ENCODE results near the gene WNT3A. TPM values are rescaled to one million over a fixed set of nuclear protein-coding genes. Genes with fewer than 3 reads are reported as not detected.

Gene WNT3A
- polyA plus RNA-seq, 1 donor from 2014 or later, result not detected

GRCh38 chr1:228041316-228041715 is 34.5 kb downstream of the WNT3A start:
- H3K4me3 Mint-ChIP-seq, result no peak overlapping the region
- peaks cover 0 to 3% (median 2%) of the 10 kb centered on the region in 3 donors for H3K4me1 Mint-ChIP-seq
- no peaks in the 10 kb centered on the region for H3K36me3 Mint-ChIP-seq
- H3K27me3 Mint-ChIP-seq, result peaks cover 17% of the 10 kb centered on the region
- peaks cover 0 to 3% (median 2%) of the 10 kb centered on the region in 3 donors for H3K9me3 Mint-ChIP-seq
- no peak overlapping the region for H3K27ac Mint-ChIP-seq

- Mint-ChIP-seq H3K36me3 (no peaks in the 10 kb centered on the region), H3K27me3 (peaks cover 12% of the 10 kb centered on the region), H3K4me3 (no peak overlapping the region), H3K4me1 (peaks cover 0 to 3% (median 2%) of the 10 kb centered on the region in 3 donors), H3K9me3 (peaks cover 0 to 6% (median 3%) of the 10 kb centered on the region in 3 donors), H3K27ac (no peak overlapping the region)
Observed at GRCh38 chr1:228042508-228042907, 35.7 kb downstream of the WNT3A start.

GRCh38 chr1:228043281-228043848 is 36.6 kb downstream of the WNT3A start:
- H3K27ac Mint-ChIP-seq, result no peak overlapping the region
- no peak overlapping the region for H3K4me3 Mint-ChIP-seq
- H3K9me3 Mint-ChIP-seq, result peaks cover 0 to 6% (median 3%) of the 10 kb centered on the region in 3 donors
- H3K4me1 Mint-ChIP-seq, result no peaks in the 10 kb centered on the region
- H3K27me3 Mint-ChIP-seq, result peaks cover 9% of the 10 kb centered on the region
- no peaks in the 10 kb centered on the region for H3K36me3 Mint-ChIP-seq

GRCh38 chr1:228044961-228045360 is 38.2 kb downstream of the WNT3A start:
- H3K9me3 Mint-ChIP-seq, result peaks cover 0 to 6% (median 3%) of the 10 kb centered on the region in 3 donors
- no peak overlapping the region for H3K4me3 Mint-ChIP-seq
- H3K36me3 Mint-ChIP-seq, result no peaks in the 10 kb centered on the region
- H3K4me1 Mint-ChIP-seq, result no peaks in the 10 kb centered on the region
- H3K27ac Mint-ChIP-seq, result no peak overlapping the region
- peaks cover 12% of the 10 kb centered on the region for H3K27me3 Mint-ChIP-seq

- Mint-ChIP-seq H3K4me1 (no peaks in the 10 kb centered on the region), H3K27me3 (peaks cover 13% of the 10 kb centered on the region), H3K9me3 (peaks cover 0 to 6% (median 3%) of the 10 kb centered on the region in 3 donors), H3K36me3 (no peaks in the 10 kb centered on the region), H3K4me3 (no peak overlapping the region), H3K27ac (no peak overlapping the region)
Observed at GRCh38 chr1:228045405-228045804, 38.6 kb downstream of the WNT3A start.

- no peak overlapping the region for H3K4me3 Mint-ChIP-seq
Observed at GRCh38 chr1:228045871-228046270, 39.1 kb downstream of the WNT3A start.

GRCh38 chr1:228046421-228047182 is 39.8 kb downstream of the WNT3A start:
- Mint-ChIP-seq H3K4me3 (no peak overlapping the region), H3K27ac (no peak overlapping the region)

More at GRCh38 chr1:228045871-228046270, 39.1 kb downstream of the WNT3A start:
- Mint-ChIP-seq H3K9me3 (peaks cover 0 to 6% (median 3%) of the 10 kb centered on the region in 3 donors), H3K36me3 (no peaks in the 10 kb centered on the region), H3K27me3 (peaks cover 13% of the 10 kb centered on the region), H3K27ac (no peak overlapping the region), H3K4me1 (no peaks in the 10 kb centered on the region)

GRCh38 chr1:228047183-228047466 is 40.3 kb downstream of the WNT3A start:
- Mint-ChIP-seq H3K27me3 (peaks cover 19% of the 10 kb centered on the region), H3K4me1 (no peaks in the 10 kb centered on the region), H3K27ac (no peak overlapping the region), H3K36me3 (no peaks in the 10 kb centered on the region), H3K9me3 (peaks cover 0 to 6% (median 3%) of the 10 kb centered on the region in 3 donors), H3K4me3 (no peak overlapping the region)

More at GRCh38 chr1:228046421-228047182, 39.8 kb downstream of the WNT3A start:
- Mint-ChIP-seq H3K36me3 (no peaks in the 10 kb centered on the region), H3K4me1 (no peaks in the 10 kb centered on the region), H3K27me3 (peaks cover 17% of the 10 kb centered on the region), H3K9me3 (peaks cover 0 to 6% (median 3%) of the 10 kb centered on the region in 3 donors)

- peaks cover 0 to 6% (median 3%) of the 10 kb centered on the region in 3 donors for H3K9me3 Mint-ChIP-seq
- H3K27ac Mint-ChIP-seq, result no peak overlapping the region
- no peaks in the 10 kb centered on the region for H3K36me3 Mint-ChIP-seq
- peaks cover 22% of the 10 kb centered on the region for H3K27me3 Mint-ChIP-seq
- no peak overlapping the region for H3K4me3 Mint-ChIP-seq
- no peaks in the 10 kb centered on the region for H3K4me1 Mint-ChIP-seq
Observed at GRCh38 chr1:228048120-228048519, 41.3 kb downstream of the WNT3A start.

- H3K4me1 Mint-ChIP-seq, result no peaks in the 10 kb centered on the region
- H3K36me3 Mint-ChIP-seq, result no peaks in the 10 kb centered on the region
- H3K27me3 Mint-ChIP-seq, result peaks cover 22% of the 10 kb centered on the region
- H3K4me3 Mint-ChIP-seq, result no peak overlapping the region
- peaks cover 1 to 6% (median 3%) of the 10 kb centered on the region in 3 donors for H3K9me3 Mint-ChIP-seq
- no peak overlapping the region for H3K27ac Mint-ChIP-seq
Observed at GRCh38 chr1:228048659-228049298, 42.0 kb downstream of the WNT3A start.

- Mint-ChIP-seq H3K4me3 (no peak overlapping the region), H3K27me3 (peaks cover 22% of the 10 kb centered on the region), H3K4me1 (no peaks in the 10 kb centered on the region), H3K36me3 (no peaks in the 10 kb centered on the region), H3K27ac (no peak overlapping the region), H3K9me3 (peaks cover 1 to 6% (median 3%) of the 10 kb centered on the region in 3 donors)
Observed at GRCh38 chr1:228050571-228051231, 43.9 kb downstream of the WNT3A start.

GRCh38 chr1:228058172-228058948 is 51.6 kb downstream of the WNT3A start:
- peak overlapping the region in 3 of 4 donors; percentile 34 to 60 (median 47) for H3K4me3 Mint-ChIP-seq
- H3K36me3 Mint-ChIP-seq, result peaks cover 2% of the 10 kb centered on the region
- no peak overlapping the region for H3K27ac Mint-ChIP-seq
- H3K9me3 Mint-ChIP-seq, result peaks cover 0 to 1% (median 0%) of the 10 kb centered on the region in 3 donors
- peaks cover 21% of the 10 kb centered on the region for H3K27me3 Mint-ChIP-seq
- peaks cover 3 to 12% (median 3%) of the 10 kb centered on the region in 3 donors for H3K4me1 Mint-ChIP-seq

GRCh38 chr1:228058949-228059633 is 52.3 kb downstream of the WNT3A start:
- peaks cover 2% of the 10 kb centered on the region for H3K36me3 Mint-ChIP-seq
- peak overlapping the region; percentile 34 to 87 (median 48) for H3K4me3 Mint-ChIP-seq
- H3K9me3 Mint-ChIP-seq, result no peaks in the 10 kb centered on the region
- peaks cover 3 to 12% (median 3%) of the 10 kb centered on the region in 3 donors for H3K4me1 Mint-ChIP-seq
- H3K27ac Mint-ChIP-seq, result no peak overlapping the region
- peaks cover 23% of the 10 kb centered on the region for H3K27me3 Mint-ChIP-seq

Data from IgD-negative memory B cell (primary cell).